WTC11 (cell line): ENCODE data around the gene NPTX1.

Experiments
- CREM ChIP-seq: sonication (generic); formaldehyde crosslinking; IDR thresholded peaks from 2 replicates; pipeline ENCODE4 v1.8.1; 2022; ENCODE audit warnings: mild to moderate bottlenecking, missing genetic modification reagents, moderate library complexity
- CTCF ChIP-seq: fragments of 200-600 bp; IDR thresholded peaks from 2 replicates; pipeline ENCODE4 v1.8.0; 2022; ENCODE audit warnings: antibody characterized with exemption
- E2F1 ChIP-seq: sonication (generic); formaldehyde crosslinking; IDR thresholded peaks from 2 replicates; pipeline ENCODE4 v1.8.0; 2022; ENCODE audit warnings: mild to moderate bottlenecking, missing genetic modification reagents
- FOXP1 ChIP-seq: sonication (generic); formaldehyde crosslinking; IDR thresholded peaks from 2 replicates; pipeline ENCODE4 v1.8.0; 2022; ENCODE audit warnings: missing genetic modification reagents, mild to moderate bottlenecking, moderate library complexity, borderline replicate concordance
- IRF1 ChIP-seq: sonication (generic); formaldehyde crosslinking; IDR thresholded peaks from 2 replicates; pipeline ENCODE4 v1.8.0; 2023; ENCODE audit warnings: missing genetic modification reagents
- RELA ChIP-seq: sonication (generic); formaldehyde crosslinking; IDR thresholded peaks from 2 replicates; pipeline ENCODE4 v1.8.1; 2022; ENCODE audit warnings: missing genetic modification reagents, mild to moderate bottlenecking, borderline replicate concordance
- TCF7 ChIP-seq: sonication (generic); formaldehyde crosslinking; IDR thresholded peaks from 2 replicates; pipeline ENCODE4 v1.8.0; 2022; ENCODE audit warnings: mild to moderate bottlenecking, low read depth, missing genetic modification reagents, moderate library complexity
- TEAD4 ChIP-seq: sonication (generic); formaldehyde crosslinking; IDR thresholded peaks from 2 replicates; pipeline ENCODE4 v1.8.0; 2022; ENCODE audit warnings: mild to moderate bottlenecking, missing genetic modification reagents
- ZBTB43 ChIP-seq: sonication (generic); formaldehyde crosslinking; IDR thresholded peaks from 2 replicates; pipeline ENCODE4 v1.8.1; 2023; ENCODE audit warnings: mild to moderate bottlenecking, missing genetic modification reagents
- ZNF512 ChIP-seq: sonication (generic); formaldehyde crosslinking; IDR thresholded peaks from 2 replicates; pipeline ENCODE4 v1.8.1; 2022; ENCODE audit warnings: missing genetic modification reagents, borderline replicate concordance

DNA sequence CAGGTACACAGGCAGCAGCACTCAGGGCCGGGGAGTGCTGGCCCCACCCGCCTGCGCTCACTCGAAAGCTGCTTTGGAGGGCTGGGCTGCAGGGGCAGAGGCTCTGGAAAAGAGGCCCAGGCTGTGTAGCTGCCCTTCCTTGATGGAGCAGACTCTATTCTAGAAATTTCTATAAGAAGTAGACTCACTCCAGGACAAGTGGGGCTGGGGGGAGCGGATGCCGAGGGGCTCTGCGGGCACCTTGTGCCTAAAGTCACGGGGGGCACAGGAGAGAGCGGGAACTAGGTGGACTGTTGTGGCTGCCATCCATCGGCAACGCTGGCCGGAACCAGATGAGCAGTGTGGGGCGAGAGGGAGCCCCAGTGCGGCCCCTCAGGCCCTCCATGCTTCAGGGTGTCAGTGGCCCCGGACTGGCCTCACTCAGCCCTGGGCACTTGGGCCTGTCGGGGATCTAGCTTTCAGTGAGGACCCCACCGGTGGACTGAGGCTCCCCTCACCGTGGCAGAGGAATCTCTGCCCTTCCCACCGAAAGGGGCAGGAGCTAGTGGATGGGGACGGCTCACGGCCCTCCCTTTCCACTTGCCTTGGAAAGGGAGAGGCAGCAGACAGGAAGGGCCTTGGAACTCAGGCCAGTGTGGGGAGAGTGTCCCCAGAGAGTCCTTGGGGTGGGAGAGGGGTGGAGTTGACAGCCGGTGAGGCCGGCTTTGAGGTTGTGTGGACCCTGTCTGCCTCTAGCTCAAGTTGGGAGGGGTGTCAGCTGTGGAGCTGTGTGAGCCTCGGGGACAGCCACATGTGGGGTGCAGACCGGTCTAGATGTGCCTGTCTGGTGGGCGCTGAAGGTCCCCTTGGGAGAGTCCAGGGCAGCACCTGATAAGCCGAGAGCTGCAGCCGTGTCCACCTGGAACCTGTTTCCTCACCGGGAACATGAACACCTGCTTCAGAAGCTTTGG is 44.9 kb downstream of the NPTX1 start:
- no peak for TF ChIP-seq ZBTB43 (CRISPR knock-in tag)
- TF ChIP-seq ZNF512 = no peak
- no peak for TF ChIP-seq IRF1 (CRISPR knock-in tag)
- no peak for TF ChIP-seq TCF7 (CRISPR knock-in tag)
- TF ChIP-seq TEAD4 (CRISPR knock-in tag) = no peak
- TF ChIP-seq RELA (CRISPR knock-in tag) = no peak
- TF ChIP-seq CTCF = no peak
- no peak for TF ChIP-seq CREM (CRISPR knock-in tag)
- no peak for TF ChIP-seq E2F1 (CRISPR knock-in tag)
- no peak for TF ChIP-seq FOXP1
